ENCODE data around the gene SLC35F3.
"Not testable (repeated sequence)": the region's sequence is repeated elsewhere in the genome, so short reads cannot be mapped to it uniquely, and the experiment has no call there.

The SLC35F3 gene

DNA sequence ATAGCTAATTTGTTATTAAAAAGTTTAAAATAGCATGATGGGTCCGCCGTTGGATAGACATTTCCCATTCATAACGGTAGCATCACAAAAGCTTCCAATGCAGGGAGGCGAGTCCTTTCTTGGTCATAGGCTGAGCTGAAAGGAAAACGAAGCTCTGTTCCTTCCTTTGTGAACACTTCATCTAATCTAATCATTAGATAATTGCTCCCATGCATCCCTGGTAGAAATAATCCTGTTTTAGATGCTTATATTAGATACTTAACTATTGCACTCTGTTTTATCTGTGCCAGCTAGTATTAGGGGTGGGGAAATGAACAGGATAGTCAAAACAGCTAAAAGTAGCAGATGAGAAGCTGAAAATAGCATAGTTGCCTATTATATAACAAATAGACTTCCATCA is 215.0 kb downstream of the SLC35F3 start:
- in situ Hi-C loops (cut with MboI; ENCODE audit: low pct_unique_long_range_greater_than_20kb, low sequenced_read_pairs, unreplicated experiment), result no loop called here

DNA sequence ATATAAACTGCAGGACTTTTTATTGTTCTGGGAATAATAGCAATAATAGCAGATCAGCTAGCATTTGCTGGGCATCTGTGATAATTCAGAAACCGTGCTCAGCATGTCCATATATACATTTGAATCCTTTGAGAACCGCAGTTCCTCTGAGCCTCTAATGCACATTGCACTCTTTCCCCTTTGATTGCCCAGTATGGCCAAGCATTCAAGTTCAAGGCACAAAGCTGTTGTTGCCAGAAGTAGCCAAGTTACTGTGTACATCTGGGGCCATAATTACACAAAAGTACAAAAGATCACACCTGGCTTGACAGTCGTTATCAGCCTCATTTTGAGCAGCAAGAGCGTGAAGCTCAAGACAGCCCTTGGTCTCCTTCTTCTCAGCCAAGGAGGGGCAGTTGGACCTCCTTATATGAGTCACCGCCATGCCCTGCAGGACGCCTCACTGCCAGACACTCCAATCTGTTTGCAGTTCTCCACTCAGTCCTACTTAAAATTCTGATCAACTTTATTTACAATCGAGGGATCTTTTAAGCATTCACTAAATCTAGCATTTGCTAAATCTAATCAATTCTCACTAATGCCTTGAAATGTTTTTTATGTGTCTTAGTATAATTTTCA is 216.0 kb downstream of the SLC35F3 start:
- in situ Hi-C loops (cut with MboI; ENCODE audit: low pct_unique_long_range_greater_than_20kb, low sequenced_read_pairs, unreplicated experiment), result no loop called here
- no peak for DNase-seq (ENCODE audit: low spot score)
- TF ChIP-seq, protein P1, sequence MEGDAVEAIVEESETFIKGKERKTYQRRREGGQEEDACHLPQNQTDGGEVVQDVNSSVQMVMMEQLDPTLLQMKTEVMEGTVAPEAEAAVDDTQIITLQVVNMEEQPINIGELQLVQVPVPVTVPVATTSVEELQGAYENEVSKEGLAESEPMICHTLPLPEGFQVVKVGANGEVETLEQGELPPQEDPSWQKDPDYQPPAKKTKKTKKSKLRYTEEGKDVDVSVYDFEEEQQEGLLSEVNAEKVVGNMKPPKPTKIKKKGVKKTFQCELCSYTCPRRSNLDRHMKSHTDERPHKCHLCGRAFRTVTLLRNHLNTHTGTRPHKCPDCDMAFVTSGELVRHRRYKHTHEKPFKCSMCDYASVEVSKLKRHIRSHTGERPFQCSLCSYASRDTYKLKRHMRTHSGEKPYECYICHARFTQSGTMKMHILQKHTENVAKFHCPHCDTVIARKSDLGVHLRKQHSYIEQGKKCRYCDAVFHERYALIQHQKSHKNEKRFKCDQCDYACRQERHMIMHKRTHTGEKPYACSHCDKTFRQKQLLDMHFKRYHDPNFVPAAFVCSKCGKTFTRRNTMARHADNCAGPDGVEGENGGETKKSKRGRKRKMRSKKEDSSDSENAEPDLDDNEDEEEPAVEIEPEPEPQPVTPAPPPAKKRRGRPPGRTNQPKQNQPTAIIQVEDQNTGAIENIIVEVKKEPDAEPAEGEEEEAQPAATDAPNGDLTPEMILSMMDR (IDR thresholded peaks at IDR 0.05; ENCODE audit: extremely low read depth, insufficient read depth, missing control alignments), result no peak

More for the DNA sequence above, 215.0 kb downstream of the SLC35F3 start:
- TF ChIP-seq, protein P1 (IDR thresholded peaks at IDR 0.05; ENCODE audit: extremely low read depth, insufficient read depth, missing control alignments), result no peak
- DNase-seq (ENCODE audit: low spot score), result no peak

DNA sequence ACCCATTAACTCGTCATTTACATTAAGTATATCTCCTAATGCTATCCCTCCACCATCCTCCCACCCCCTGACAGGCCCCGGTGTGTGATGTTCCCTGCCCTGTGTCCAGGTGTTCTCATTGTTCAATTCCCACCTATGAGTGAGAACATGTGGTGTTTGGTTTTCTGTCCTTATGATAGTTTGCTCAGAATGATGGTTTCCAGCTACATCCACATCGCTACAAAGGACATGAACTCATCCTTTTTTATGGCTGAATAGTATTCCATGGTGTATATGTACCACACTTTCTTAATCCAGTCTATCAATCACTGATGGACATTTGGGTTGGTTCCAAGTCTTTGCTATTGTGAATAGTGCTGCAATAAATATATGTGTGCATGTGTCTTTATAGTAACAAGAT is 217.2 kb downstream of the SLC35F3 start:
- in situ Hi-C loops (cut with MboI; ENCODE audit: low pct_unique_long_range_greater_than_20kb, low sequenced_read_pairs, unreplicated experiment); DNase-seq (ENCODE audit: low spot score): not testable (repeated sequence)

GRCh38 chr1:234122571-234122970 is 218.1 kb downstream of the SLC35F3 start:
- in situ Hi-C loops (cut with MboI; ENCODE audit: low pct_unique_long_range_greater_than_20kb, low sequenced_read_pairs, unreplicated experiment); DNase-seq (ENCODE audit: low spot score): not testable (repeated sequence)

DNA sequence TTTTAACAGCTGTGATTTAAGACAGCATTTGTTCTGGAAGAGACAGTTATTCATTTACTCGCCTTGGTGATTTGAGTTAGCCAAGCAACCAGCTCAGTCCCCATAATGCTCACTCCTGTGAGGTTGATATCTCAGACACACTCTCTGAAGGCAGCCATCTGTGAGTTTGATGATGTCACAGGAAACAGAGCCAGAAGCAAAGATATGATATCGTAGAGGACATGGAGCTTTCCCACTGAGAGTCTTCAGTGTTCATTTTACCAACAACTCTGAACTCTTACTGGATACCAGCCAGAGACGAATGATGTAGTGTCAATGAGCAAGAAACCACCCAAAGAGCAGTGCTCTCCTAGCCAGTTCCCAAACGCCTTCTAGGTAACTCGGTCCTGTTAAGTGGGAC is 219.4 kb downstream of the SLC35F3 start:
- in situ Hi-C loops (cut with MboI; ENCODE audit: low pct_unique_long_range_greater_than_20kb, low sequenced_read_pairs, unreplicated experiment), result no loop called here
- DNase-seq (ENCODE audit: low spot score), result no peak
- TF ChIP-seq, protein P1 (IDR thresholded peaks at IDR 0.05; ENCODE audit: extremely low read depth, insufficient read depth, missing control alignments), result no peak

GRCh38 chr1:234125283-234125682 is 220.8 kb downstream of the SLC35F3 start:
- in situ Hi-C loops (cut with MboI; ENCODE audit: low pct_unique_long_range_greater_than_20kb, low sequenced_read_pairs, unreplicated experiment), result no loop called here
- DNase-seq (ENCODE audit: low spot score), result peak; percentile 42

DNA sequence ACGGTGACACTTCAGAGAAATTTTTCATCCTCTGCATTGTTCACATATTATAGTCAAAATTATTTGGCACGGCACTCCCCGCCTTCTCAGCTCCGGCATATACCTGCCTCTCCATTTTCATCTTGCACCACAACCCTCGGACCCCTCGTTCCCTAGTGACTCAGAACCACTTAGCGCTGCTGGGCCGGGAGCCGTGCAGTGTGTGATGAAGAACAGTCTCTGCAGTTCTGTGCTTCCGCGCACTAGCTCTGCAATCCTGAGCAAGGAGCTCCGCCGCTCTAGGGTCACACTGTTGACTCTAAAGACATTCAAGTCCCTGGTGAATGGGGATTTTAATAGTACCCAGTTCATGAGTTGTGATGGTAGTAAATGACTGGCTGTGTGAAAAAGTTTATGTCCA is 221.2 kb downstream of the SLC35F3 start:
- in situ Hi-C loops (cut with MboI; ENCODE audit: low pct_unique_long_range_greater_than_20kb, low sequenced_read_pairs, unreplicated experiment), result no loop called here
- no peak for DNase-seq (ENCODE audit: low spot score)
- TF ChIP-seq, protein P1 (IDR thresholded peaks at IDR 0.05; ENCODE audit: extremely low read depth, insufficient read depth, missing control alignments), result no peak

More at GRCh38 chr1:234125283-234125682, 220.8 kb downstream of the SLC35F3 start:
- TF ChIP-seq, protein P1 (IDR thresholded peaks at IDR 0.05; ENCODE audit: extremely low read depth, insufficient read depth, missing control alignments), result peak; percentile 30
